GM19452 (cell line): ENCODE results near the gene UNC45A.
A peak's percentile ranks its signal among the peaks of the same experiment; 100 is the strongest.
"Not testable (repeated sequence)": the region's sequence is repeated elsewhere in the genome, so short reads cannot be mapped to it uniquely, and the experiment has no call there.

Source experiments
- ATAC-seq: cut with Tn5 transposase; IDR thresholded peaks from one replicate; pipeline ENCODE4 v1.9.1; 2021; ENCODE audit not compliant: unreplicated experiment

Gene UNC45A, protein sequence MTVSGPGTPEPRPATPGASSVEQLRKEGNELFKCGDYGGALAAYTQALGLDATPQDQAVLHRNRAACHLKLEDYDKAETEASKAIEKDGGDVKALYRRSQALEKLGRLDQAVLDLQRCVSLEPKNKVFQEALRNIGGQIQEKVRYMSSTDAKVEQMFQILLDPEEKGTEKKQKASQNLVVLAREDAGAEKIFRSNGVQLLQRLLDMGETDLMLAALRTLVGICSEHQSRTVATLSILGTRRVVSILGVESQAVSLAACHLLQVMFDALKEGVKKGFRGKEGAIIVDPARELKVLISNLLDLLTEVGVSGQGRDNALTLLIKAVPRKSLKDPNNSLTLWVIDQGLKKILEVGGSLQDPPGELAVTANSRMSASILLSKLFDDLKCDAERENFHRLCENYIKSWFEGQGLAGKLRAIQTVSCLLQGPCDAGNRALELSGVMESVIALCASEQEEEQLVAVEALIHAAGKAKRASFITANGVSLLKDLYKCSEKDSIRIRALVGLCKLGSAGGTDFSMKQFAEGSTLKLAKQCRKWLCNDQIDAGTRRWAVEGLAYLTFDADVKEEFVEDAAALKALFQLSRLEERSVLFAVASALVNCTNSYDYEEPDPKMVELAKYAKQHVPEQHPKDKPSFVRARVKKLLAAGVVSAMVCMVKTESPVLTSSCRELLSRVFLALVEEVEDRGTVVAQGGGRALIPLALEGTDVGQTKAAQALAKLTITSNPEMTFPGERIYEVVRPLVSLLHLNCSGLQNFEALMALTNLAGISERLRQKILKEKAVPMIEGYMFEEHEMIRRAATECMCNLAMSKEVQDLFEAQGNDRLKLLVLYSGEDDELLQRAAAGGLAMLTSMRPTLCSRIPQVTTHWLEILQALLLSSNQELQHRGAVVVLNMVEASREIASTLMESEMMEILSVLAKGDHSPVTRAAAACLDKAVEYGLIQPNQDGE

DNA sequence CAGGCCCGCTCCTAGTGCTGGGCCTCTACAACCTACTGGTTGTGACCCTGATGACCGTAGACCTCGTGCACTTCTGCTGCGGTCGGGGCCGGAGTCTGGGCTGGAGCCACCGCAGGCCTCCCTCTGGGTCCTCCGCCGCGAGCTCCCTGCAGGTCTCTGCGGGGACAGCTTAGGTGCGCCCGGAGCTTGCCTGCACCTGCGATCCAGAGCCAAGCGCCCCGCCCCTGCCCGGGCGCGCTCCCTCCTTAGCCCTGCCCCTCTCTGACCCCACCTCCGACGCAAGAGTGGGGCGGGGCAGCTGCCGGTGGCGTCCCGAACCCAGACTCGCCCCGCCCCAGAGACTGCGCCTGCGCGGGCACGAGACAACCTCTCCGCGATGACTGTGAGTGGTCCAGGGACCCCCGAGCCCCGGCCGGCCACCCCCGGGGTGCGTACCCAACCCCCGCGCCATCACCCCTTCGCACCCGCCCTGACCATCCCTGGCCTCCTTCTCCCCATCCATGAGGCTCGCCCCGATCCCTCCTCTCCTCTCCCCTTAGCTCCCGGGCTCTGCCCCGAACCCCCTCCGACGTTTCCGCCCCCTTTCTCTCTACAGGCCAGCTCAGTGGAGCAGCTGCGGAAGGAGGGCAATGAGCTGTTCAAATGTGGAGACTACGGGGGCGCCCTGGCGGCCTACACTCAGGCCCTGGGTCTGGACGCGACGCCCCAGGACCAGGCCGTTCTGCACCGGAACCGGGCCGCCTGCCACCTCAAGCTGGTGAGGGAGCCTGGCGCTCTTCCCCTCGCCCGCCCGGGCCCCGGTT lies at the start of gene UNC45A:
Gene UNC45A, plus strand, starts transcription at position 337 of the 803 bp plus-strand sequence. Its CDS starts 40 bp downstream, at position 377.
- ATAC-seq = peak; percentile 53

DNA sequence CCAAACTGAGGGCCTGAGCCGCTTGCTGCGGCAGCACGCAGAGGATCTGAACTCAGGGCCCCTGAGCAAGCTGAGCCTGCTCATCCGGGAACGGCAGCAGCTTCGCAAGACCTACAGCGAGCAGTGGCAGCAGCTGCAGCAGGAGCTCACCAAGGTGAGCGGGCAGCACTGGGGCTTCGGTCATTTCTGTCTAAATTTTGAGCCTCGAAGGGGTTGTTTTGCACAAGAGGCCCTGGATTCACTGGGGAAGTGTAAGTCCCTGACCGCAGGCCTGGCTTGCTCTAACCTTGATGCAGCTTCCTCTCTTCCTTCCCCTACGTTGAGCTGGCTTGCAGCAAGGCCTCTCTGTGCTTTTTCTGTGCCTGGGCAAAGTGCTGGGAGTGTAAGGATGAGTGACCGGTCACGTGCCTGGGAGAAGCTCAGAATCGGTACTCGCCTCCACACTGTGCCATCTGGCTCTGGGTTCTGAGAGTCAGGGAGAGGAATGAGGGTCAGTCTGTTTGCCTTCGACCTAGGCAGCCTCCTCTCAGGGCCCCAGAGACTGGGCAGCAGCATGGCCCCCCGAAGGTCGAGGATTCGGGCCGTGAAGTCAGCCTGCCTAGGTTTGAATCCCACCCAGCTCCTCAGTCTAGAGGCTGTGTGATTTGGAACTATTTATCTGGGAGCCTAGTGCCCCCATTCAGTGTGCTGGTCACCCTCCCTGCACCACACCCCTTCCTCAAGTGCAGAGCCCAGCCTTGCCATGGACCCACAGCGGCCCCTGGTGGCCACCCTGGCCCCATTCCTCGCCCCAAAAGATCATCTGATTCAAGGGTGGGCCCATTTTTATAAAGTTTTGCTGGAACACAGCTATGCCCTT lies 49.4 kb upstream of the UNC45A start:
- peak; percentile 47 for ATAC-seq

DNA sequence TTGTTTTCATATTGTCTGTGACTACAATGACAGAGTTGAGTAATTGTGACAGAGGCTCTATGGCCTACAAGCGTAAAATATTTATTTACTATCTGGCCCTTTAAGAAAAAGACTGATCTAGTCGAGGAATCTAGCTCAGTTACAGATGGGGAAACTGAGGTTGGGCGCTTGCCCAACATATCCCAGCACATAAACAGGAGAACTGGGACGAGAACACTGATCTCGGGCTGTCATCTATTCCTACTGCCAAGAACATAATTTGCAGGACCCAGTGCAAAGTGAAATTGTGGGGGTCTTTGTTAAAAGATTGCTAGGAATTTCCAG lies 48.8 kb upstream of the UNC45A start:
- no peak for ATAC-seq

DNA sequence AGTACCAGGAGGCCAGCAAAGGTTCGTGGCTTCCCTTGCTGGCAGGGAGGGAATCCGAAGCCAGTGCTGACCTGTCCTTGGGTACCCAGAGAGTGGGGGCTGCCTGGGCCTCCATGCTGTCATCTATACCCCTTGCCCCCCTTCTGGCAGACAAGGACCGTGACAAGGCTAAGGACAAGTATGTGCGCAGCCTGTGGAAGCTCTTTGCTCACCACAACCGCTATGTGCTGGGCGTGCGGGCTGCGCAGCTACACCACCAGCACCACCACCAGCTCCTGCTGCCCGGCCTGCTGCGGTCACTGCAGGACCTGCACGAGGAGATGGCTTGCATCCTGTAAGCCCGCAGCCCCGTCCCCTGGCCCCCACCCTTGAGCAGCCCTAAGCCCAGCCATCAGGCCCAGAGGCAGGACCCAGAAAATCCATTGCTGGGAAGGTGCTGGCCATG lies 48.0 kb upstream of the UNC45A start:
- no peak for ATAC-seq

DNA sequence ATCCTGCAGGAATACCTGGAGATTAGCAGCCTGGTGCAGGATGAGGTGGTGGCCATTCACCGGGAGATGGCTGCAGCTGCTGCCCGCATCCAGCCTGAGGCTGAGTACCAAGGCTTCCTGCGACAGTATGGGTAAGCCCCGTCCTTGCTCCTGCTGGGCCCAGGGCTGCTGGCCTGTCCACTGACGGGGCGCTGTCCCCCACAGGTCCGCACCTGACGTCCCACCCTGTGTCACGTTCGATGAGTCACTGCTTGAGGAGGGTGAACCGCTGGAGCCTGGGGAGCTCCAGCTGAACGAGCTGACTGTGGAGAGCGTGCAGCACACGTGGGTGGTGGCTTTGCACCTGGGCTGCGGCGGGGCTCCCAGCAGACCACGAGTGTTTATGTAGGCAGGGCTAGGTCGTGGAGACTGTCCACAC lies 45.8 kb upstream of the UNC45A start:
- no peak for ATAC-seq

DNA sequence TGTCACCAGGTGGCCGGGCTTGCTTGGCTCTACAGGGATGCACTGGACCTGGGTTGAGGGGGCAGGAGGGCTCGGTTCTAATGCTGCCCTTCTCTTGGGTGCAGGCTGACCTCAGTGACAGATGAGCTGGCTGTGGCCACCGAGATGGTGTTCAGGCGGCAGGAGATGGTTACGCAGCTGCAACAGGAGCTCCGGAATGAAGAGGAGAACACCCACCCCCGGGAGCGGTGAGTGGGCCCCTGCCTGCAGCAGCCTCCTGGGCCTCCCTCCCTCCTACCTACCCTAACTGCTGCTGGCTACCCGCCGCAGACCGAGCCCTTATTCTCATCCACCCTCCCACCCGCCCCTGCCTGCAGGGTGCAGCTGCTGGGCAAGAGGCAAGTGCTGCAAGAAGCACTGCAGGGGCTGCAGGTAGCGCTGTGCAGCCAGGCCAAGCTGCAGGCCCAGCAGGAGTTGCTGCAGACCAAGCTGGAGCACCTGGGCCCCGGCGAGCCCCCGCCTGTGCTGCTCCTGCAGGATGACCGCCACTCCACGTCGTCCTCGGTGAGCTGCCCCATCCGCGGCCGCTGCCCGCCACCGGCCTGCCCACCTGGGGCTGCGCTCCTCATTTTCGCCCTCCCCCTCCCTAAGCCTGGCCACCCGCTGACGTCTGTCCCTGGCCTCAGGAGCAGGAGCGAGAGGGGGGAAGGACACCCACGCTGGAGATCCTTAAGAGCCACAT lies 45.2 kb upstream of the UNC45A start:
- no peak for ATAC-seq

DNA sequence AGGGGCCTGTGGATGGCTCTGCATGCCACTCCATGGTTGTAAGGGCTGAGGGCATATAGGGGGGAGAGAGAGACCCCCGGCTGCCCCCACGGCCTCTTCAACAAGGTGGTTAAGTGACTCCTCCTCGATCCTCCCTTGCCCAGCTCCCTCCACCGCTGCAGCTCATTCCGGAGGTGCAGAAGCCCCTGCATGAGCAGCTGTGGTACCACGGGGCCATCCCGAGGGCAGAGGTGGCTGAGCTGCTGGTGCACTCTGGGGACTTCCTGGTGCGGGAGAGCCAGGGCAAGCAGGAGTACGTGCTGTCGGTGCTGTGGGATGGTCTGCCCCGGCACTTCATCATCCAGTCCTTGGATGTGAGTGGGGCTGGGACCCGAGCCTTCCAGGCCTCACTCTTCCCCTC lies 44.2 kb upstream of the UNC45A start:
- ATAC-seq = no peak

DNA sequence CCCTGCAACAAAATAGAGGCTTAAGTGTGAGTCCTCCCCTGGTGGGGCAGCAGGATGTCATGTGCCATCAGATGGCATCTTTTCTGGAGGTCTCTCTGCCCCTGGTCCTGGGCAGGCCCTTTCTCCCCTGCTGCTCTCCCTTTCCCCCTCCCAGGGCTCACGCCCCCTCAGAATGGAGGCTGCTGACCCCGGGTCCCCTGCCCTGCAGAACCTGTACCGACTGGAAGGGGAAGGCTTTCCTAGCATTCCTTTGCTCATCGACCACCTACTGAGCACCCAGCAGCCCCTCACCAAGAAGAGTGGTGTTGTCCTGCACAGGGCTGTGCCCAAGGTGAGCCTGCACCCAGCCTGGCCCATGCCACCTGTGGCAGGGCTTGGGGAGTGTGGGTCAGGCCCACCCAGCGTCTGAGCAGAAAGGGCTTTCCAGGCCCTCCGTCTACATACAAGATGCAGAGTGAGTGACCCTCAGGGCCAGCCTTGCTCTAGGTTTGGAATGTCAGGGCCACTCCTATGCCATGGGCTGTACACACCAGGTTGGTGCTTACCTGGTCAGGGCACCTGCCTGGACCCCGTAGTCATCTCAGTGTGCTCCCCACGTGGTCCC lies 43.6 kb upstream of the UNC45A start:
- ATAC-seq = no peak

DNA sequence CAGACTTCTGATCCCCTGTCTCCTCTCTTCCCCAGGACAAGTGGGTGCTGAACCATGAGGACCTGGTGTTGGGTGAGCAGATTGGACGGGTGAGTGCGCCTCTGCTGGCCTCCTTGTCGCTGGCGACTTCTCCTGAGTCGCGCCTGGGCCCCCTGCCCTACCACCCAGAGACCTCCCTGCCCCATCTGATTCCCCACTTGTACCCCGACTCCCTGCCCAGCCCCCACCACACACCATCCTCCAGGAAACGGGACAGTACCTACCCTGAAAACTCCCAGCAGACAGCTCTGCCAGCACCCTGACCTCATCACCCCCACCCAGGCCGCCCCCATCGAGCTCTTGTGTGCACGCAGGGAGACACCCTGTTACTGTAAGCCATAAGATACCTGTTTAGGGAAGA lies 43.1 kb upstream of the UNC45A start:
- ATAC-seq = no peak

DNA sequence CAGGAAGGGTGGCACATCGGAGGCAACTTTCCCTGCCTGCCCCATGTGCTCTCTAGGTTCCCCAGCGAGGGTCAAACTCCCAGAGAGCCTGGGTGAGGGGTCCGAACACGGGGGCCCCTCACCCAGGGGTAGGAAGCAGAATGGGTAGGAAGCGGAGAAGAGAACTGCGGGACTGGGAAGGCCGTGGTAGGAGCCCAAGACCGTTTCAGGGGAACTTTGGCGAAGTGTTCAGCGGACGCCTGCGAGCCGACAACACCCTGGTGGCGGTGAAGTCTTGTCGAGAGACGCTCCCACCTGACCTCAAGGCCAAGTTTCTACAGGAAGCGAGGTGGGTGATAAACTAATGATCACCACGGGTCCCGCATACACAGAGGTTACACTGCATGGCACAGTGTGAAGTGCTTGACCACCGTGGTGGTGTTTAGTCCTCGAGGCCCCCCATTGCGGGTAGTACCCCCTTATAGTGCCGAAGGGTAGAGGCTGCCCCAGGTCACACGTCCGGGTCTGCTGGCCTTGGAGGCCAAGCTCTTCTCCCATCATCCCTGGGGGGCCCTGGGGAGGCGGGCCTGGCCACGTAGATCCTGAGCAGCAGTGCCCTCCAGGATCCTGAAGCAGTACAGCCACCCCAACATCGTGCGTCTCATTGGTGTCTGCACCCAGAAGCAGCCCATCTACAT lies 42.4 kb upstream of the UNC45A start:
- no peak for ATAC-seq

DNA sequence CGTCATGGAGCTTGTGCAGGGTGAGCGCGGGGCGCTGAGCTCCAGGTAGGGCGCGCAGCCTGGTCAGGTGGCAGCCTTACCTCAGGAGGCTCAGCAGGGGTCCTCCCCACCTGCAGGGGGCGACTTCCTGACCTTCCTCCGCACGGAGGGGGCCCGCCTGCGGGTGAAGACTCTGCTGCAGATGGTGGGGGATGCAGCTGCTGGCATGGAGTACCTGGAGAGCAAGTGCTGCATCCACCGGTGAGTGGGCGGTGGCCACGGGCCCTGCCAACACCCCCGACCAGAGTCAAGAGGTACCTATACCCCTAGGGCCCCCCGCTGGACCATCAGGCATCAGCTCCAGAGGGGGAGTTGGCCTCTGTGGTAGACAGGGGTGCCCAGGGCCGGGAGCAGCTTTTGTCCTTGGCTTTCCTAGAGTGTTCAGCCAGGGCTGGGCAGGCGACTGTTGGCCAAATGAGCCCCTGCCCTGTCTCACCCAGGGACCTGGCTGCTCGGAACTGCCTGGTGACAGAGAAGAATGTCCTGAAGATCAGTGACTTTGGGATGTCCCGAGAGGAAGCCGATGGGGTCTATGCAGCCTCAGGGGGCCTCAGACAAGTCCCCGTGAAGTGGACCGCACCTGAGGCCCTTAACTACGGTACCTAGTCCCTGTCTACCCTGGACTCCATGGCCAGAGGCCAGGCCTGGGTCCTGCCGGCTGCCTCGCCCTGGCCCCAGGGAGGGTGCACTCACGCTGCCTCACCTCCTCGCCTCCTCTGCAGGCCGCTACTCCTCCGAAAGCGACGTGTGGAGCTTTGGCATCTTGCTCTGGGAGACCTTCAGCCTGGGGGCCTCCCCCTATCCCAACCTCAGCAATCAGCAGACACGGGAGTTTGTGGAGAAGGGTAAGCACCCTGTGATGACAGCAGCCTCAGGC lies 41.7 kb upstream of the UNC45A start:
- no peak for ATAC-seq

DNA sequence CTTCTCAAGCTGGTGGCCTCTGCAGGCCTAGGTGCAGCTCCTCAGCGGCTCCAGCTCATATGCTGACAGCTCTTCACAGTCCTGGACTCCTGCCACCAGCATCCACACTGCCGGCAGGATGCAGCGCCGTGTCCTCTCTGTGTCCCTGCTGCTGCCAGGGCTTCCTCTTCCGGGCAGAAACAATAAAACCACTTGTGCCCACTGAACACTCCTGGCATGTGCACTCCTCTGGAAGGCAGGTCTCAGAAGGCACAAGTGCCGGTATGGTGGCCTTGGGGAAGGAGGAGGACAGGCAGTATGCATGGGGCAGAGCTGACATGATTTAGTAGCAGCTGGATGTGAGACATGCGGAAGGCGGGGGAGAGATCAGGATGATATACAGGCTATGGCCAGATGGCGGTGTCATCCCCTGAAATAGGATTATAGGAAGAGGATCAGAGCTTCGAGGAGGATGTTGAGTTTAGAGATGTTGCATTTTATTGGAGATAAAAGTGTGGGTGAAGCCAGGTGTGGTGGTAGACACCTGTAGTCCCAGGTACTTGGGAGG lies 39.4 kb upstream of the UNC45A start:
- no peak for ATAC-seq

DNA sequence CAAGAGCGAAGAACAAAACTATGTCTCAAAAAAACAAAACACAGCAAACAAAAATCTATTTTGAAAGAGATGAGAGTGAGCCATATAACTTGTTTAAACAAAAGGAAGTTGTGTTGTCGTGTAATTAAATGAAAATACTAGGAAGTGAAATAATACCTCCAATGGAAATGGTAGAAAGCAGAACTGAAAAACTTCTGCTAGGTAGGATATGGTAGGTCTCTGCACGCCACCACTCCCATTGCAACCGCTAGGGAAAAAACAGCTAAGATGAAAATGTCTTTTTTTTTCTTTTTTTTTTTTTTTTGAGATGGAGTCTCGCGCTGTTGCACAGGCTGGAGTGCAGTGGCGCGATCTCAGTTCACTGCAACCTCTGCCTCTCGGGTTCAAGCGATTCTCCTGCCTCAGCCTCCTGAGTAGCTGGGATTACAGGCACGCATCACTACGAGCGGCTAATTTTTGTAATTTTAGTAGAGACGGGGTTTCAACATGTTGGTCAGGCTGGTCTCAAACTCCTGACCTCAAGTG lies 37.9 kb upstream of the UNC45A start:
- not testable (repeated sequence) for ATAC-seq

DNA sequence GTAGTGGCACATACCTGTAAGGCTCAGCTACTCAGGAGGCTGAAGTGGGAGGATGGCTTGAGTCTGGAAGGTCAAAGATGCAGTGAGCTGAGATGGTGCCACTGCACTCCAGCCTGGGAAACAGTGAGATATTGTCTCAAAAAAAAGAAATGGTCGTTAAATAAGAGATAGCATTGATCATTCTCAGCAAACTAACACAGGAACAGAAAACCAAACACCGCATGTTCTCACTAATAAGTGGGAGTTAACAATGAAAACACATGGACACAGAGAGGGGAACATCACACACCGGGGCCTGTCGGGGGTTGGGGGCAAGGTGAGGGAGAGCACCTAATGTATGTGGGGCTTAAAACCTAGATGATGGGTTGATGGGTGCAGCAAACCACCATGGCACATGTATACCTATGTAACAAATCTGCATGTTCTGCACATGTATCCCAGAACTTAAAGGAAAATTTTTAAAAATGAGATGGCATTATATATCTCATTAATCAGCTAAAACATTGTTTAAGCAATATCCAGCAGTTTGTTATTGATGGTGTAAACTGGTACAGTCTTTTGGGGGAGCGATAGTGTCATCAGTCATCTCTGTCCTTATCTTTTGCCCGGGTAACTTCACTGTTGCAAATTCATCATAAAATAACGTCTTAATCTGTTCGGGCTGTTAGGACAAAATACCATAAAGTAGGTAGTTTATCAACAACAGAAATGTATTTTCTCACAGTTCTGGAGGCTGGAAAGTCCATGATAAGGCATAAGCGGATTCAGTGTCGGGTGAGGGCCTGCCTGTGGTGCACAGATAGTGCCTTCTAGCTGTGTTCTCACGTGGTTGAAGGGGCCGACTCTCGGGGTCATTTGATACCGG lies 33.7 kb upstream of the UNC45A start:
- ATAC-seq = no peak

DNA sequence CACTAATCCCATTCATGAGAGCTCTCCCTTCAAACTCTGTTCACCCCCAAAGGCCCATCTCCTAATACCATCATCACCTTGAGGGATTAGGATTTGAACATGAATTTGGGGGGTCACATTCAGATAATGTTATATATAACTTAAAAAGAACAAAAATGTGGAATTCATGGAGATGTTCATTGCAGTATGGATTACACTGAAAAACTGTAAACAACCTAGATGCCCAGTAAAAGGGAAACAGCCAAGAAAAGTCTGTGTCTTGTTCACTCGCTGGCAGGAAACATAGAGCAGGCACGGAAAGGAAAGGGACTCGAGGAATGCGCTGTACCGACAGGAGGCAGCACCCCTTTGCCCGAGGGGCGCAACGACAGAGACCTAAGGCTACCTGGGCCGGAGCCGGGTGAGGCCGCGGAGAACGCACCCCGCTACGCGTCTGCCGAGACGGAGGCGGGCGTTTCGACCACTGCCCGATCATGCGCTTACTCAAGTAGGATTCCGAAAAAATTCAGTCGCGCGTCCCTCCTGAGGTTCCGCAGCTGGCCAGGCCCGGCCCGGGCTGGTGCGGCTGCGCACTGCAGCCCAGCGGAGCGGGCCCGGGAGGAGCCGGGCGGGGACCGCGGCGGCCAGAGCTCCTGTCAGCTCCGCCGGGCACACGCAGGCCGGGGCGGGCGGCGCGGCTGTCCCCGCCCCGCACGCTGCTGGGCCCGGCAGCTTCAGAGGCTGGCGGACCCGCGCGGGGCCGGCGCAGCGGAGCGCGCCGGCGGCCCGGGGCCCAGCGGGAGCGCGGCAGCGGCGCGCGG lies 32.8 kb upstream of the UNC45A start:
- peak; percentile 73 for ATAC-seq
